ENCODE data around the gene SNRPD3.

GRCh38 chr22:24550902-24551435 is 4.8 kb upstream of the SNRPD3 start:
- TF ChIP-seq EZH2 (IDR thresholded peaks at IDR 0.05; ENCODE audit: borderline replicate concordance, low read depth, low read length): no peak
- no peak for TF ChIP-seq CTCF (IDR thresholded peaks at IDR 0.05 in 2 of 3, conservative IDR thresholded peaks at IDR 0.05 in 1 of 3; ENCODE audit: insufficient read depth in 2 of 3, low read depth in 1 of 3, low read length in 3 of 3)
- no peak for TF ChIP-seq HMGXB4 (CRISPR knock-in tag; IDR thresholded peaks at IDR 0.05)
